Activated T-helper 17 cell treated with anti-CD3 and anti-CD28 coated beads, Interleukin-2, amount 50 U/mL, for 72 hours (primary cell): ENCODE results near the gene SH2D2A. TPM values are rescaled to one million over a fixed set of nuclear protein-coding genes. Genes with fewer than 3 reads are reported as not detected.

ENCODE experiments used
- ATAC-seq: fragments of 150-1000 bp; cut with Tn5 transposase; replicated peaks from 2 replicates; pipeline ENCODE4 v1.10.0; 2021; ENCODE audit warnings: mild to moderate bottlenecking, moderate library complexity
- H3K27ac Mint-ChIP-seq: one replicate; pipeline ENCODE4 v1.8.0; 2022; ENCODE audit warnings: mixed read lengths
- H3K27me3 Mint-ChIP-seq: one replicate; pipeline ENCODE4 v1.8.0; 2022; ENCODE audit warnings: mixed read lengths
- H3K36me3 Mint-ChIP-seq: one replicate; pipeline ENCODE4 v1.8.0; 2022; ENCODE audit warnings: low read depth, mild to moderate bottlenecking, mixed read lengths
- H3K4me1 Mint-ChIP-seq: one replicate; pipeline ENCODE4 v1.8.0; 2022; ENCODE audit warnings: mixed read lengths
- H3K4me3 Mint-ChIP-seq: one replicate; pipeline ENCODE4 v1.8.0; 2022; ENCODE audit warnings: mild to moderate bottlenecking, mixed read lengths
- H3K9me3 Mint-ChIP-seq: one replicate; pipeline ENCODE4 v1.8.0; 2022; ENCODE audit warnings: mixed read lengths
- total RNA-seq, 2 donors: library from RNA; stranded (reverse); gene quantifications; one replicate each; pipeline ENCODE4 v1.2.3, GENCODE V29; 2022

SH2D2A gene
- total RNA-seq, 2 donors from 2014 or later = 173 to 257 TPM

DNA sequence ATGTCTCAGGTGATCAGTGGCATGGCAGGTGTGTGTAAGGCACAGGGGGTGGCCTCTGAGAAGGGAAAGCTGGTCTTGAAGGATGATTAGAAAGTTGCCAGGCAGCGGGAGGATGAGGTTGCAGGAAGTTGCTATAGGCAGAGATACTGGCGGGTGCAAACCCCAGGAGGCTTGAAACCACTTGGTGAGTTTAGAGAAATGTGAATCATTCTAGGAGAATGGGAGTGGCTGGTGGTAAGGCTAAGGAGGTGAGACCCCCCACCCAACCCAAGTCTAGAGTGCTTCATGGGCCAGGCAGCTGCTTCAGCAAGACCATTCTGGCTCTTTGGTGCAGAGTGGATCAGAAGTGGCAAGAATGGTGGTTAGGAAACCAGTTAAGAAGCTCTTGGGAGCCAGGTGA is 9.0 kb downstream of the SH2D2A start:
- peaks cover 52% of the 10 kb centered on the region for H3K4me1 Mint-ChIP-seq

DNA sequence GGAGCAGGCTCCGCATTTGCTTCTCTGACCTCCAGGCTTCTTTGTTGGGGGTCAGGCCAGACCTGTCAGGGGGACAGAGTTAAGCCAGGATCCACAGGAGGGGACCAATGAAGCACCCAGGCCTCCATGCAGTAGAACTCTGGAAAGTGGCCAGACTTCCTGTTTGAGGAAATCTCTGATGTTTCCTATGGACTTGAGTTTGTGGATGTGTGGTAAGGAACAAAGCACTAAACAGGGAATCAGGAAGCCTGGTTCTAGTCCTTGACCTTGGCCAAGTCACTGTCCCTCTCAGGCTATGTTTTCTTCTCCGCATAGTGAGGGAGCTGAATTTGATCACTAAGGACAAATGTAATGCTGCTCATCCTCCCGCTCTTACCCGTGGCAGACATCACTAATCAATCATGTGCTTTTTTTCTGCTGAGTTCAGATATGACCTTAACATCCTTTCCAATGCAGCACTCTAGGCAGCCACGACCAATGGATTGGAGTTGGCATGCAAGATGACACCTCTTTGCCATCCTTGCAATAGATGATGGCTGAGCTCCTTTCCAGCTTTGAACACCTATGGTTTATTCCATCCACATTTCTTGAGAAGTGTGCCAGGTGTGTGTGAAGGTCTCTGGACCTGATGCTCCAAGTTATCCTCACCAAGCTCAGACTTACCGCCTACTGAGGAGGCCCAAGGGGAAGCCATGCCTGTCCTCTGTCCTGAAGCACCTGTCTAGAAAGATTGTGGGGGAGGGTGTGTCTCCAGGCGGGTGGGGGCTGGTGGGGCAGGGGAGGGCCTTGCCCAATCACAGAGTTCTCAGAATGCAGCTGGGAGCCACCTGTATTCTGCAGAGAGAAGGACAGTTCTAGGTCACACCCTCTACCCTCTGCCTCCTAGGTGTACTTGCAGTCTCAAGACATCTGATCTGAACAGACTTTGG is 9.9 kb downstream of the SH2D2A start:
- H3K27ac Mint-ChIP-seq = peak overlapping the region; percentile 89
- H3K36me3 Mint-ChIP-seq = peaks cover 91% of the 10 kb centered on the region
- H3K4me3 Mint-ChIP-seq = peak overlapping the region; percentile 48
- no peaks in the 10 kb centered on the region for H3K9me3 Mint-ChIP-seq
- no peaks in the 10 kb centered on the region for H3K27me3 Mint-ChIP-seq
- ATAC-seq = peak; percentile 0
- peaks cover 49% of the 10 kb centered on the region for H3K4me1 Mint-ChIP-seq

More for the DNA sequence above, 9.0 kb downstream of the SH2D2A start:
- Mint-ChIP-seq H3K27ac (peak overlapping the region; percentile 89), H3K27me3 (no peaks in the 10 kb centered on the region), H3K4me3 (peak overlapping the region; percentile 48), H3K9me3 (no peaks in the 10 kb centered on the region), H3K36me3 (peaks cover 92% of the 10 kb centered on the region)
- ATAC-seq = peak; percentile 67

DNA sequence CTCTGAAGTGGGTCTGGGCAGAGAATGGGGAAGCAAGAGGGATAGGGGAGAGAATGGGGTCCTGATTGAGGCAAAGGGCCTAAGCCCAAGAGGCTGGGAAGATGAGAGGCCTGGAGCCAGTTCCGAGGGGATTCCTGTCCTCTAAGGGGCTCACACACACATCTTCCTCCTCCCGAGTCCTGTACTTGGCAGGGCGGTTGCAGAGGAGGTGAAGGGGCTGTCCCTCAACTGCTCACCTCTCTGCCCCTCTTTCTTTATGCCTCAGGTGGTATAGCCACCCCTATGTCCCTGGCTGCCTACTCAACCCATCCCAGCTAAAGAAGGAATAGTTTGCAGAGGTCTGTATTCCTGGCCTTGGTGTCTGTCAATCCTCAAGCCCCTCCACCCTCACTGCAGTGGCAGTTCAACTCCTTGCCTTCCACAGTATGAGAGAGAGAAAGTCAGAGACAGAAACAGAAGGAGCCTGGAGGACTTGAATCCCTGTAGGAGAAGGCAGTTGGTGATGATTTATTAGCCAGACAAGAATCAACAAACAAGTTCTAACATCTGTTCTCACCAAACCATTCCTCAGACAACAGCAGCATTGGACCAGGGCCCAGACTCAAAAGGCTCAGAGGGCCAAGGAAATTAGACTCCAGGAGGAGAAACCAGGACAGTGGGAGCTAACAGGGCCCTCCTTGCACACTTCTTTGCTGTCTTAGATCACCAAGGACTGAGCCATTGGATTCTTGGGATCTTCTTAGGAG is 10.7 kb downstream of the SH2D2A start:
- Mint-ChIP-seq H3K27ac (peak overlapping the region; percentile 89), H3K9me3 (no peaks in the 10 kb centered on the region), H3K27me3 (no peaks in the 10 kb centered on the region), H3K4me1 (peaks cover 48% of the 10 kb centered on the region), H3K36me3 (peaks cover 91% of the 10 kb centered on the region), H3K4me3 (no peak overlapping the region)
- ATAC-seq = no peak

DNA sequence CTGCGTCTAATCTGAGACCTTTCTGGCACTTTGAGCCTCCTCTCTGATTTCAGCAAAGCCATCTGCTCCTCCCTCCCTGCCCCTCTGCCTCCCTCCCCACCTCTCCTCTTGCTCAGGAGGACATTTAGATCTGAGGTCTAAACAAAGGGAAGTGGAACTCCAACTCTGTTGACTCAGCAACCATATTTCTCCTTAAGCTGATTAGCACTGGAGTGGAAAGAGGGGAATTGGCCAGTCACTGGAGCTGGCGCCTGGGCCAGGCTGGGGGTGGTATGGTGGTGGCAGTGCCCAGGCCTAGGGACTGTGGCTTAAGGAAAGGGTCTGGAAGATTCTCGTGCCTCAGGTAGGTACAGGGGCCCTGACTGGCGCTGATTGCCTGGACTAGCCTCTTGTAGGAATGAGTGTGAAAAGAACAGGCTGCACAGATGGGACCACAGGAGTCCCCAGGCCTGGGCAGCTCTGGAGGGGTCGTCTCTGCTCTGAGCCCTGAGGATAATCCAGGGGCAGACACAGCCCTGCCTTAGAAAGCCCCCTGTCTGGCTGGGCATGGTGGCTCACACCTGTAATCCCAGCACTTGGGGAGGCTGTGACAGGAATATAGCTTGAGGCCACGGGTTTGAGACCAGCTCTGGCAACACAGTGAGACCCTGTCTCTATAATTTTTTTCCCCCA is 11.9 kb downstream of the SH2D2A start:
- H3K36me3 Mint-ChIP-seq = peaks cover 91% of the 10 kb centered on the region
- H3K27me3 Mint-ChIP-seq = no peaks in the 10 kb centered on the region
- H3K4me3 Mint-ChIP-seq = no peak overlapping the region
- H3K4me1 Mint-ChIP-seq = peaks cover 49% of the 10 kb centered on the region
- H3K27ac Mint-ChIP-seq = peak overlapping the region; percentile 75
- no peaks in the 10 kb centered on the region for H3K9me3 Mint-ChIP-seq
- ATAC-seq = no peak

DNA sequence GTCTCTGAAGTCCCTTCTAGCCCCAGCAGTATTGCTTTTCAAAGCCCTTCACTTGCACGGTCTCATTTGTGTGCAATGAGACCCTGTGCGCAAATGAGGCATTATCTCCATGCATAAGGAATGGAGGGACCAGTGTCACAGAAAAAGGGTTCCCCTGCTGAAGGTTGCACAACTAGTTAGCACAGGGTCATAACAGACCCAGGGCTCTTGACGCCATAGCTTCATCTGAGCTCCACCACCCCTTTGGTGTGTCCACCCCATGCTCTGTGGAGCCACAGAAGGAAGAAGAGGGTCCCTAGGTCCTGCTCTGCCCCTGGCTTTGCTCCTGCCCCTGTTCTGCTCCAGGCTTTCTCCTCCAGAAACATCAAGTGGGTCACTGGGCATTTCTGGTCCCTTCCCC is 12.6 kb downstream of the SH2D2A start:
- Mint-ChIP-seq H3K4me3 (no peak overlapping the region), H3K36me3 (peaks cover 90% of the 10 kb centered on the region), H3K27ac (peak overlapping the region; percentile 75), H3K27me3 (no peaks in the 10 kb centered on the region), H3K4me1 (peaks cover 42% of the 10 kb centered on the region), H3K9me3 (no peaks in the 10 kb centered on the region)
- ATAC-seq = no peak

DNA sequence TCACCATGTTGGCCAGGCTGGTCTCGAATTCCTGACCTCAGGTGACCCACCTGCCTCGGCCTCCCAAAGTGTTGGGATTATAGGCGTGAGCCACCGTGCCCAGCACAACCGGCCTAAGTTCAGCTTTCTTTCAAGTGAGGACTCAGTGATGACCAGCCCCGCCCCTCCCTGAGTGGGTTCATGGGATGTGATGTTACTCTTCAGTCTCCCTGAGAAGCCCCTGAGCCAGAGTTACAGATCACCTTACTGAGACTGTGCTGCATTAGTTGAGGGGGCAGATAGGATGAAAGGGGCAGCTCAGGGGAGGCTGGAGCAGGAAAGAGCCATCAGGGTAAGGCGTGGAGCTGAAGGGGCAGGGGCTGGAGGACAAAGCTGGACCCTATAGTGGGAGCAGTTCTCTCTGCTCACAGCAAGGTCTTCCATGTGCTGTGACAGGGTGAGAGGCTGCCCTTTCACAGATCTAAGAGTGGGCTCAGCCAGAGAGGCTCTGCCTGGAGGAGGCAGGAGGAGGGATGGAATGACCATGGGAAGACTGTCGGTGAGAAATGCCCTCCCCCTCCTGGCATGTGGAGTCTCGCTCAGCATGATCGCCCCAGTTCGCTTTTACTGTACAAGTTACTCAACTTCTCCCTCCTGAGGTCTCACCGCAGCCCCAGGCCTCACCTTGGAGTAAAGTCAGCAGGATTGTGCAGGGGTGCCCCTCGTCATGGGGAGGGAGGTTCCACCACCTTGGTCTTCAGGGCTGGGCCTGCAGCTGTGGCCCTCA is 13.4 kb downstream of the SH2D2A start:
- H3K36me3 Mint-ChIP-seq = peaks cover 90% of the 10 kb centered on the region
- H3K27me3 Mint-ChIP-seq = no peaks in the 10 kb centered on the region
- H3K4me3 Mint-ChIP-seq = no peak overlapping the region
- ATAC-seq = peak; percentile 13
- H3K9me3 Mint-ChIP-seq = no peaks in the 10 kb centered on the region
- H3K27ac Mint-ChIP-seq = peak overlapping the region; percentile 75
- peaks cover 34% of the 10 kb centered on the region for H3K4me1 Mint-ChIP-seq

DNA sequence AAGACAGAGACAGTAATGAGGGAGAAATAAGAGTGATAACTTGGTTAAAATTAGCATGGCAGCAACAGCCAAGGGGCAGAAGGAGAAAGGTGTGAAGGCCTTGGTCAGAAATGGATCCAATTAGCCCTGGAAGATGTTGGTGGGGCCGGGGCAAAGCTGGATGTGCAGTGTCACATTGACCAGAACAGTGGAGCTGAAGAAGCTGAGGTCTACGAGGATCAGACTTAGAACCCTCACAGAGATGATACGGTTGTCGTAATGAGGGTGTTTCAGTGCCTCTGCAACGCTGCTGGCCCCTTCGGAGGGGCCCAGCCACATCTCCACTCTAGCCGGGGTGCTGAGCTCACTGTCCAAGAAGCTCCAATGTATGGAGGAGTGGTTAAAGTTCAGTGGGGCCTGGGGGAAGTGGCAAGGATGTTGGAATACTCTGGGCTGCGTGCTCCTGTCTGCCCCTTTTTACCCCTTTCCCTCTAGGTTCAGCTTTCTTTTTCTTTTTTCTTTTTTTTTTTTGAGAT is 14.2 kb downstream of the SH2D2A start:
- ATAC-seq = no peak
- Mint-ChIP-seq H3K4me1 (peaks cover 27% of the 10 kb centered on the region), H3K36me3 (peaks cover 90% of the 10 kb centered on the region), H3K27ac (peak overlapping the region; percentile 75), H3K9me3 (no peaks in the 10 kb centered on the region), H3K4me3 (peak overlapping the region; percentile 30), H3K27me3 (no peaks in the 10 kb centered on the region)

DNA sequence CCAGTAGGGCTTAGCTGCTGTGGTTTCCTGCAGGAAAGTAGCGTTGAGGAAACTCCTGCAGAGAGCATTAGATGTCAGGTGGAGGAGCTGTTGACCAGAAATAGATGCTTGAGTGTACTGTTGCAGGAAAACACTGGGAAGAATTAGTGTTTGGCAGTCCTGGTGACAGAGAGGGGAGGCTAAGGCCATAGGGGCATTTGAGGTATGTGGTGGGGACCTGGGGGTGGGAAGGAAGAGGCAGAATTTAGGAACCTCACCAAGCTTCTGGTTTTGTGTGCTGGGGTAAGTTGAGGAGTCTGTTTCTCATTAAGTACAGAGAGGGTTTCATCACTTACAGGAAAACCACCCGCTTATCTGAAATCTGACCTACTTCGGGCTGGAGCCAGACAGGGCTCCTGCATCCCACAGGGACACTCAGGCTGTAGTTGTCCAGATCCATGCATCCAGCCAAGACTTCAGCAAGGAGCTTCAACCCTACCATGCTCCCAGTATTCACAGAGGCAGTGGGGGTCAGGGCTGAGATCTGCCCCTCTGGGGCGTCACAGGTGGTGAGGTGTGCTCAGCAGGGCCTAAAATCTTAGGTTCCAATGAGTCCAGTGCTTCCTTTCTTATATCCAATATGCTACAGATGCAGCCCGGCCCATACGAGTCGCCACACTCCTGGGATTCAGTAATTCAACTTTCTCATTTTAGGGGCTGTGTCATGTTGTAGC is 15.1 kb downstream of the SH2D2A start:
- Mint-ChIP-seq H3K36me3 (peaks cover 90% of the 10 kb centered on the region), H3K27me3 (no peaks in the 10 kb centered on the region), H3K4me3 (peak overlapping the region; percentile 30), H3K4me1 (peaks cover 24% of the 10 kb centered on the region), H3K27ac (peak overlapping the region; percentile 74), H3K9me3 (no peaks in the 10 kb centered on the region)
- peak; percentile 34 for ATAC-seq

DNA sequence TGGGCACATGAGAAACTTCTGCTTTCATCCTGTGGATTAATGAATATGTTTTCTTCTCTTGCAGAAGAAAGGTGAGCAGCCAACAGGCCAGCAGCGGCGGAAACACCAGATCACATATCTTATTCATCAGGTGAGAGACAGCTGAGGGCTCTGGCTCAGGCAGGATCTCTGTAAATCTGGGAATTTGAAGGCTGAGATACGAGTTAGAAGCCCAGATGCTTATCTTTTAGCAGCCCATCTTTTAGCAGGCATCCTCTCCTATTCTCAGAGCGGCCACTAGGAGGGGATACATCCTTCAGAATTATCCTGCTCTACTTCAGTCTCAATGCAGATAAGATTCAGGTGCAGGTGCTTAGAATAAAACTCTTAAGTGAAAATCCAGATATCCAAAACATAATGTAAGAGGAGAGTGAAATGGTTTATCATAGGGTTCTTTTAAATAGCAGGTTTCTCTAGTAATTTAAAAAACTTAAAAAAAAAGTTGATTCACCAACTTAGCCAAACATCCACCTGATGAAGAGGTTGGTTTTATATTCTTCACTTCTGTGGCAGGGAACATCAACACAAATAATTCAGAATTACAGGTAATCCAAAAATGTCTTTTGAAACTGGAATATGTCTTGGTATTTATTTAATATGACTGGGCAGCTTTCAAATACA is 19.3 kb downstream of the SH2D2A start:
- H3K27ac Mint-ChIP-seq = no peak overlapping the region
- H3K27me3 Mint-ChIP-seq = no peaks in the 10 kb centered on the region
- peaks cover 99% of the 10 kb centered on the region for H3K36me3 Mint-ChIP-seq
- H3K9me3 Mint-ChIP-seq = no peaks in the 10 kb centered on the region
- H3K4me3 Mint-ChIP-seq = no peak overlapping the region
- H3K4me1 Mint-ChIP-seq = peaks cover 14% of the 10 kb centered on the region
- peak; percentile 58 for ATAC-seq

DNA sequence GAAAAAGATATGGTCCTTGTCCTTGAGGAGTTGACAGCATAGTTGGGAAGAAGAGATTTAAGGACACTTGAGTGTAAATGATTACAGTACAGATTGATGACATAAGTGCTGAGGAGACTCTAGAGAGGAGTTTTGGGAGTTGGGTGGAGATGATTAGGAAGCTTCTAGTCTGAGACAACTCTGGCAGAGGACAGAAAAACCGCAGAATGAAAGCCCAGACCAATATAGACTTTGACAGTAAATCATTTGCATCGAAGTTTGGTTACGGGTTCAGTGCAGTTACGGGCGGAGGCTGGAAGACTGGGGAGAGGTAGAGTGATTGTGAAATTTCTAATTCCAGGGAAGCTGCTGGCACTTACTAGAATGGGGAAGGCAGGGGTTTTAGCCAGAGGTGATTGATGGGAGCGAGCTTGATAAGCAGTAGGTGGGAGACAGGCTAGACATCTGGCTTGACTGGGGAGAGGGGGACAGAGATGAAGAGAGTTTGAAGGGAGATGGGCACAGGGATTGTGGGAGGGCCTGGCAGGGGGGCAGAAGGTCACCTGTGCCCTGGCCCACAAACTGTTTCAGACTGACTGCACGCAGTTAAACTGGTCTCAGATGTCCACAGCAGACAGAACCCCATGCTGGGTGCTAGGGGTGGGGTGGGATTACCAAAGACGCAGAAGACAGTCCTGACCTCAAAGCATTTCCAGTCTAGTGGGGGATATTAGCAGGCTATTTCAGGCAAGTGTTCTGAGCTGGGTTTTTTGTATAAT is 20.1 kb downstream of the SH2D2A start:
- no peak overlapping the region for H3K4me3 Mint-ChIP-seq
- H3K9me3 Mint-ChIP-seq = no peaks in the 10 kb centered on the region
- peaks cover 9% of the 10 kb centered on the region for H3K4me1 Mint-ChIP-seq
- ATAC-seq = no peak
- H3K36me3 Mint-ChIP-seq = peaks cover 99% of the 10 kb centered on the region
- no peaks in the 10 kb centered on the region for H3K27me3 Mint-ChIP-seq
- H3K27ac Mint-ChIP-seq = no peak overlapping the region

DNA sequence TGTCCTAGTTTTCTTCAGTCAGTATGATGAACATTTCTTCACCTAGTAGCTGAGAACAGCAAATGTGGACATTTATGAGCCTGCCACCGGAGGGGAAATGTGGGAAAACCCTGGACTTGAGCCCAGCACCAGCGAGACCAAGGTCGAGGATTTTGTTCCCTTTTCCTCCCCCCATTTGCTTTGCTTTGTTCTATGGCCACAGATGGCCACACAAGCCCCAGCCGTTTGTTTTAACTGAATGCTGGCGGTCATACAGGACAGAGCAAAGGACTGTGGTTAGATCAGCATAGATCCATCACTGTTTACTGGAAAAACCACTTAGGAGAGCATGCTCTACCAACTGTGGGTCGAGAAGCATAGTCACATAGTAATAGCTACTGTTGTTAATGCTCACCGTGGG is 20.9 kb downstream of the SH2D2A start:
- ATAC-seq = no peak
- peaks cover 2% of the 10 kb centered on the region for H3K4me1 Mint-ChIP-seq
- H3K36me3 Mint-ChIP-seq = peaks cover 99% of the 10 kb centered on the region
- no peaks in the 10 kb centered on the region for H3K9me3 Mint-ChIP-seq
- no peak overlapping the region for H3K4me3 Mint-ChIP-seq
- H3K27ac Mint-ChIP-seq = no peak overlapping the region
- no peaks in the 10 kb centered on the region for H3K27me3 Mint-ChIP-seq

DNA sequence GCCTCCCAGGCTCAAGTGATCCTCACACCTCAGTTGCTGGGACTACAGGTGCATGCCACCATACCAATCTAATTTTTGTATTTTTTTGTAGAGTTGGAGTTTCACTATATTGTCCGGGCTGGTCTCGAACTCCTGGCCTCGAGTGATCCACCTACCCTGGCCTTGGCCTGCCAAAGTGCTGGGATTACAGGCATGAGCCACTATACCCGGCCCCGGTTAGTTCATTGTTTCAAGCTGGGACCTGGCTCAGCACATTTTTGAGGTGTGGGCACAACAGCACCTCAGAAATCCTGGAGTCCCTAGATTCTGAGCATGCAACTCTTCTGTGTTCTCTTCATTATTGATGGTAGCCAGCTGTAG is 21.3 kb downstream of the SH2D2A start:
- H3K27ac Mint-ChIP-seq = no peak overlapping the region
- H3K27me3 Mint-ChIP-seq = no peaks in the 10 kb centered on the region
- H3K4me1 Mint-ChIP-seq = no peaks in the 10 kb centered on the region
- no peak for ATAC-seq
- H3K4me3 Mint-ChIP-seq = no peak overlapping the region
- H3K36me3 Mint-ChIP-seq = peaks cover 97% of the 10 kb centered on the region
- no peaks in the 10 kb centered on the region for H3K9me3 Mint-ChIP-seq
